ENCODE measurements around the gene SH3BP5.

Gene SH3BP5

GRCh38 chr3:15271785-15272381, 60.5 kb downstream of the SH3BP5 start:
- peak; percentile 79 for DNase-seq

GRCh38 chr3:15271030-15271429, 61.4 kb downstream of the SH3BP5 start:
- no peak for DNase-seq

GRCh38 chr3:15269091-15269989, 63.0 kb downstream of the SH3BP5 start:
- peak; percentile 84 for DNase-seq

GRCh38 chr3:15268033-15268631, 64.3 kb downstream of the SH3BP5 start:
- DNase-seq, result peak; percentile 85

GRCh38 chr3:15267502-15267901, 64.9 kb downstream of the SH3BP5 start:
- DNase-seq, result no peak

GRCh38 chr3:15266510-15267376, 65.6 kb downstream of the SH3BP5 start:
- DNase-seq, result no peak

GRCh38 chr3:15265655-15266509, 66.5 kb downstream of the SH3BP5 start:
- no peak for DNase-seq

GRCh38 chr3:15264486-15264885, 67.9 kb downstream of the SH3BP5 start:
- no peak for DNase-seq

- no peak for DNase-seq
Measured at GRCh38 chr3:15263926-15264325, 68.5 kb downstream of the SH3BP5 start.

- DNase-seq, result no peak
Measured at GRCh38 chr3:15263120-15263519, 69.3 kb downstream of the SH3BP5 start.

- DNase-seq, result no peak
Measured at GRCh38 chr3:15262021-15262420, 70.4 kb downstream of the SH3BP5 start.

- DNase-seq, result no peak
Measured at GRCh38 chr3:15261274-15261673, 71.1 kb downstream of the SH3BP5 start.

GRCh38 chr3:15260531-15260930, 71.9 kb downstream of the SH3BP5 start:
- DNase-seq, result no peak

- DNase-seq, result no peak
Measured at GRCh38 chr3:15258720-15259119, 73.7 kb downstream of the SH3BP5 start.

GRCh38 chr3:15256861-15257341, 75.5 kb downstream of the SH3BP5 start:
- DNase-seq, result no peak

GRCh38 chr3:15255215-15255614, 77.2 kb downstream of the SH3BP5 start:
- DNase-seq, result no peak

GRCh38 chr3:15253023-15253697, 79.2 kb downstream of the SH3BP5 start:
- DNase-seq, result no peak

- DNase-seq, result no peak
Measured at GRCh38 chr3:15246186-15246585, 86.2 kb downstream of the SH3BP5 start.

GRCh38 chr3:15243822-15244482, 88.4 kb downstream of the SH3BP5 start:
- DNase-seq, result no peak

- peak; percentile 53 for DNase-seq
Measured at GRCh38 chr3:15241341-15241740, 91.0 kb downstream of the SH3BP5 start.

- no peak for DNase-seq
Measured at GRCh38 chr3:15229262-15229661, 103.1 kb downstream of the SH3BP5 start.

Measured in activated T-cell treated with anti-CD3 and anti-CD28 coated beads, Interleukin-2, amount 50 U/mL, for 1 hour (primary cell).